ENCODE results near the gene TPCN1.
"Not testable (repeated sequence)": the region's sequence is repeated elsewhere in the genome, so short reads cannot be mapped to it uniquely, and the experiment has no call there.

TPCN1 gene

GRCh38 chr12:113197518-113198077 is 23.7 kb upstream of the TPCN1 start:
- Histone ChIP-seq H3K27ac (ENCODE audit: low read length) (no peak overlapping the region), H3K36me3 (ENCODE audit: control insufficient read depth in 1 of 2, insufficient read depth in 2 of 2, low read length in 2 of 2) (no peaks in the 10 kb centered on the region), H3K27me3 (ENCODE audit: low read depth, low read length) (no peaks in the 10 kb centered on the region), H3K9me3 (ENCODE audit: control insufficient read depth in 1 of 2, low read length in 2 of 2) (no peaks in the 10 kb centered on the region), H3K4me3 (ENCODE audit: low read depth in 1 of 2, low read length in 2 of 2) (no peak overlapping the region), H3K4me1 (ENCODE audit: control insufficient read depth in 1 of 2, insufficient read depth in 2 of 2, low read length in 2 of 2) (no peaks in the 10 kb centered on the region)

- Histone ChIP-seq H3K27me3 (ENCODE audit: low read depth, low read length) (no peaks in the 10 kb centered on the region), H3K9me3 (ENCODE audit: control insufficient read depth in 1 of 2, low read length in 2 of 2) (no peaks in the 10 kb centered on the region), H3K4me1 (ENCODE audit: control insufficient read depth in 1 of 2, insufficient read depth in 2 of 2, low read length in 2 of 2) (no peaks in the 10 kb centered on the region), H3K27ac (ENCODE audit: low read length) (no peak overlapping the region), H3K4me3 (ENCODE audit: low read depth in 1 of 2, low read length in 2 of 2) (no peak overlapping the region), H3K36me3 (ENCODE audit: control insufficient read depth in 1 of 2, insufficient read depth in 2 of 2, low read length in 2 of 2) (no peaks in the 10 kb centered on the region)
Measured at GRCh38 chr12:113198296-113198695, 23.0 kb upstream of the TPCN1 start.

- H3K36me3 ChIP-seq (ENCODE audit: control insufficient read depth in 1 of 2, insufficient read depth in 2 of 2, low read length in 2 of 2): no peaks in the 10 kb centered on the region
- no peak overlapping the region for H3K4me3 ChIP-seq (ENCODE audit: low read depth in 1 of 2, low read length in 2 of 2)
- no peaks in the 10 kb centered on the region for H3K27me3 ChIP-seq (ENCODE audit: low read depth, low read length)
- H3K4me1 ChIP-seq (ENCODE audit: control insufficient read depth in 1 of 2, insufficient read depth in 2 of 2, low read length in 2 of 2): no peaks in the 10 kb centered on the region
- H3K27ac ChIP-seq (ENCODE audit: low read length): no peak overlapping the region
- H3K9me3 ChIP-seq (ENCODE audit: control insufficient read depth in 1 of 2, low read length in 2 of 2): no peaks in the 10 kb centered on the region
Measured at GRCh38 chr12:113200021-113200797, 21.1 kb upstream of the TPCN1 start.

- Histone ChIP-seq H3K4me1 (ENCODE audit: control insufficient read depth in 1 of 2, insufficient read depth in 2 of 2, low read length in 2 of 2) (no peaks in the 10 kb centered on the region), H3K27ac (ENCODE audit: low read length) (no peak overlapping the region), H3K9me3 (ENCODE audit: control insufficient read depth in 1 of 2, low read length in 2 of 2) (no peaks in the 10 kb centered on the region), H3K4me3 (ENCODE audit: low read depth in 1 of 2, low read length in 2 of 2) (no peak overlapping the region), H3K27me3 (ENCODE audit: low read depth, low read length) (no peaks in the 10 kb centered on the region), H3K36me3 (ENCODE audit: control insufficient read depth in 1 of 2, insufficient read depth in 2 of 2, low read length in 2 of 2) (no peaks in the 10 kb centered on the region)
Measured at GRCh38 chr12:113201187-113202177, 19.8 kb upstream of the TPCN1 start.

GRCh38 chr12:113202300-113203075 is 18.8 kb upstream of the TPCN1 start:
- H3K4me1 ChIP-seq (ENCODE audit: control insufficient read depth in 1 of 2, insufficient read depth in 2 of 2, low read length in 2 of 2): no peaks in the 10 kb centered on the region
- no peak overlapping the region for H3K27ac ChIP-seq (ENCODE audit: low read length)
- H3K36me3 ChIP-seq (ENCODE audit: control insufficient read depth in 1 of 2, insufficient read depth in 2 of 2, low read length in 2 of 2): no peaks in the 10 kb centered on the region
- no peaks in the 10 kb centered on the region for H3K27me3 ChIP-seq (ENCODE audit: low read depth, low read length)
- H3K4me3 ChIP-seq (ENCODE audit: low read depth in 1 of 2, low read length in 2 of 2): no peak overlapping the region
- no peaks in the 10 kb centered on the region for H3K9me3 ChIP-seq (ENCODE audit: control insufficient read depth in 1 of 2, low read length in 2 of 2)

- no peak overlapping the region for H3K27ac ChIP-seq (ENCODE audit: low read length)
- H3K36me3 ChIP-seq (ENCODE audit: control insufficient read depth in 1 of 2, insufficient read depth in 2 of 2, low read length in 2 of 2): no peaks in the 10 kb centered on the region
- H3K4me3 ChIP-seq (ENCODE audit: low read depth in 1 of 2, low read length in 2 of 2): no peak overlapping the region
- no peaks in the 10 kb centered on the region for H3K9me3 ChIP-seq (ENCODE audit: control insufficient read depth in 1 of 2, low read length in 2 of 2)
- H3K27me3 ChIP-seq (ENCODE audit: low read depth, low read length): no peaks in the 10 kb centered on the region
- no peaks in the 10 kb centered on the region for H3K4me1 ChIP-seq (ENCODE audit: control insufficient read depth in 1 of 2, insufficient read depth in 2 of 2, low read length in 2 of 2)
Measured at GRCh38 chr12:113203852-113204760, 17.2 kb upstream of the TPCN1 start.

GRCh38 chr12:113204804-113205203 is 16.5 kb upstream of the TPCN1 start:
- H3K27me3 ChIP-seq (ENCODE audit: low read depth, low read length): no peaks in the 10 kb centered on the region
- no peaks in the 10 kb centered on the region for H3K36me3 ChIP-seq (ENCODE audit: control insufficient read depth in 1 of 2, insufficient read depth in 2 of 2, low read length in 2 of 2)
- H3K4me1 ChIP-seq (ENCODE audit: control insufficient read depth in 1 of 2, insufficient read depth in 2 of 2, low read length in 2 of 2): no peaks in the 10 kb centered on the region
- H3K4me3 ChIP-seq (ENCODE audit: low read depth in 1 of 2, low read length in 2 of 2): no peak overlapping the region
- H3K9me3 ChIP-seq (ENCODE audit: control insufficient read depth in 1 of 2, low read length in 2 of 2): no peaks in the 10 kb centered on the region
- H3K27ac ChIP-seq (ENCODE audit: low read length): no peak overlapping the region

- H3K4me1 ChIP-seq (ENCODE audit: control insufficient read depth in 1 of 2, insufficient read depth in 2 of 2, low read length in 2 of 2); H3K27me3 ChIP-seq (ENCODE audit: low read depth, low read length); H3K36me3 ChIP-seq (ENCODE audit: control insufficient read depth in 1 of 2, insufficient read depth in 2 of 2, low read length in 2 of 2); H3K4me3 ChIP-seq (ENCODE audit: low read depth in 1 of 2, low read length in 2 of 2); H3K9me3 ChIP-seq (ENCODE audit: control insufficient read depth in 1 of 2, low read length in 2 of 2); H3K27ac ChIP-seq (ENCODE audit: low read length): not testable (repeated sequence)
Measured at GRCh38 chr12:113206802-113207201, 14.5 kb upstream of the TPCN1 start.

GRCh38 chr12:113207613-113208040 is 13.6 kb upstream of the TPCN1 start:
- Histone ChIP-seq H3K4me1 (ENCODE audit: control insufficient read depth in 1 of 2, insufficient read depth in 2 of 2, low read length in 2 of 2) (no peaks in the 10 kb centered on the region), H3K27me3 (ENCODE audit: low read depth, low read length) (no peaks in the 10 kb centered on the region), H3K4me3 (ENCODE audit: low read depth in 1 of 2, low read length in 2 of 2) (no peak overlapping the region), H3K27ac (ENCODE audit: low read length) (no peak overlapping the region), H3K36me3 (ENCODE audit: control insufficient read depth in 1 of 2, insufficient read depth in 2 of 2, low read length in 2 of 2) (no peaks in the 10 kb centered on the region), H3K9me3 (ENCODE audit: control insufficient read depth in 1 of 2, low read length in 2 of 2) (no peaks in the 10 kb centered on the region)
